ENCODE results near the gene TTC29. TPM values are rescaled to one million over a fixed set of nuclear protein-coding genes. Genes with fewer than 3 reads are reported as not detected.

The TTC29 gene
- not detected in 2 replicates for total RNA-seq

GRCh38 chr4:146945556-146946374, at the start of gene TTC29:
TSS of gene TTC29 (minus strand) at chr4:146945864. CDS start at chr4:146939895, 5,969 bp downstream.
- intact Hi-C loops (cut with micrococcal nuclease), result loop anchor here (1.0 to 10.0 kb wide), 5 partner anchors 112 to 1328 kb away; partner anchors contain the start of genes MMAA, SLC10A7, TMEM184C and ZNF827

- intact Hi-C loops (cut with micrococcal nuclease), result no loop called here
These were observed 36.0 kb upstream of the TTC29 start for GRCh38 chr4:146981651-146982050.

GRCh38 chr4:146978641-146979040, 33.0 kb upstream of the TTC29 start:
- intact Hi-C loops (cut with micrococcal nuclease), result no loop called here

GRCh38 chr4:146976145-146976544, 30.5 kb upstream of the TTC29 start:
- intact Hi-C loops (cut with micrococcal nuclease), result no loop called here

GRCh38 chr4:146975527-146975926, 29.9 kb upstream of the TTC29 start:
- intact Hi-C loops (cut with micrococcal nuclease), result no loop called here

- intact Hi-C loops (cut with micrococcal nuclease), result no loop called here
These were observed 29.4 kb upstream of the TTC29 start for GRCh38 chr4:146975036-146975435.

GRCh38 chr4:146972036-146972435, 26.4 kb upstream of the TTC29 start:
- intact Hi-C loops (cut with micrococcal nuclease), result no loop called here

GRCh38 chr4:146969126-146969525, 23.5 kb upstream of the TTC29 start:
- intact Hi-C loops (cut with micrococcal nuclease), result no loop called here

GRCh38 chr4:146960634-146961033, 15.0 kb upstream of the TTC29 start:
- intact Hi-C loops (cut with micrococcal nuclease), result no loop called here

GRCh38 chr4:146959692-146960091, 14.0 kb upstream of the TTC29 start:
- intact Hi-C loops (cut with micrococcal nuclease), result no loop called here

- intact Hi-C loops (cut with micrococcal nuclease), result no loop called here
These were observed 11.6 kb upstream of the TTC29 start for GRCh38 chr4:146957237-146957636.

GRCh38 chr4:146952896-146953295, 7.2 kb upstream of the TTC29 start:
- intact Hi-C loops (cut with micrococcal nuclease), result no loop called here

- intact Hi-C loops (cut with micrococcal nuclease), result loop anchor here (5.0 to 10.0 kb wide), 3 partner anchors 108 to 1332 kb away; partner anchors contain the start of genes MMAA and ZNF827
These were observed 3.9 kb upstream of the TTC29 start for GRCh38 chr4:146949559-146949958.

- intact Hi-C loops (cut with micrococcal nuclease), result loop anchor here (10.0 kb wide), 1 partner anchor 1009 kb away; the partner anchor contains the start of gene ZNF827
These were observed 1.8 kb downstream of the TTC29 start for GRCh38 chr4:146943691-146944375.

GRCh38 chr4:146932116-146932515, 13.5 kb downstream of the TTC29 start:
- intact Hi-C loops (cut with micrococcal nuclease), result no loop called here

GRCh38 chr4:146930673-146931072, 15.0 kb downstream of the TTC29 start:
- intact Hi-C loops (cut with micrococcal nuclease), result no loop called here

- intact Hi-C loops (cut with micrococcal nuclease), result no loop called here
These were observed 18.0 kb downstream of the TTC29 start for GRCh38 chr4:146927695-146928094.

- intact Hi-C loops (cut with micrococcal nuclease), result loop anchor here (1.0 to 5.0 kb wide), 9 partner anchors 394 to 1682 kb away; partner anchors contain the start of genes LSM6, MMAA and SLC10A7
These were observed 29.1 kb downstream of the TTC29 start for GRCh38 chr4:146916479-146917076.

- intact Hi-C loops (cut with micrococcal nuclease), result loop anchor here (5.0 kb wide), 4 partner anchors 393 to 1298 kb away; partner anchors contain the start of genes LSM6, MMAA and SLC10A7
These were observed 30.5 kb downstream of the TTC29 start for GRCh38 chr4:146915132-146915531.

GRCh38 chr4:146900295-146900694, 45.4 kb downstream of the TTC29 start:
- intact Hi-C loops (cut with micrococcal nuclease), result no loop called here

- intact Hi-C loops (cut with micrococcal nuclease), result no loop called here
These were observed 55.4 kb downstream of the TTC29 start for GRCh38 chr4:146890301-146890700.

GRCh38 chr4:146883070-146883469, 62.6 kb downstream of the TTC29 start:
- intact Hi-C loops (cut with micrococcal nuclease), result no loop called here
